ENCODE data around the gene DLX4. TPM values are rescaled to one million over a fixed set of nuclear protein-coding genes. Genes with fewer than 3 reads are reported as not detected.

The DLX4 gene
- total and polyA plus RNA-seq, 10 of the 15 experiments (the other 5 are each of a cell fraction or from before 2014, with no cell fraction given) = 0.05 to 0.29 (median 0.15) TPM

DNA sequence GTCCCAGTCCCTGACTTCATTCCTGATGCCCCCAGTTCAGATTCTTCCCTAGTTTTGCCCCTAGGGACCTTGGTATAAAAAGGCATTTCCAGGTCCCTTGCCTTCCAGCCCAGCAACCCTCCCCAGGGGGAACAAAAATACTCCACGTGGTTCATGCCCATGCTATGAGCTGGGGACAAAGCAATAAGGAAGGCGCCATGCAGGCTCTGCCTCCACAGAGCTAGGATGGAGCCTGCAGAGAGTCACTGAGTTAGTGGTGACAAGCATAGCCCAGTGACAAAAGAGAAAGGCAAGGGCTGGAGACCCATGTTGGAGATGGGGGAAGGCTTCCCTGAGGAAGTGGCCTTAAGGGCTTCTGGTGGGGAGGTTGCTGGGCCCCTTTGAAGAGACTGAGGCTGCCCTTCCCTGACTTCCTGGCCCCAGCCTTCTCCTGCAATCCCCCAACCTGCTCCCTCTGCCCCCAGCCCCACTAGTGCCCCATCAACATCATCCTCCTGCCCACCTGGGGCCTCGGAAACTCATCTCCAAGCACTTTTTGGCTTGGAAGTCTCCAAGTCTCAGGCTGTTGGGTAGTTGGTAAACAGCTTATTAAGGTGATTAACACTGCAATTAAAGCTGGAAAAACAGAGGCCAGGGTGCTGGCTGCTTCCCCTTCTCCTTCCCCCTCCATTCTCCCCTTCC is 16.5 kb downstream of the DLX4 start:
- ChIA-PET POLR2A (no interaction called here), CTCF (interaction anchor here (0.8 to 1.8 kb wide), 3 partner anchors 9 to 110 kb away, joined by 3 to 13 read pairs (median 3); no protein-coding TSS in a partner anchor), RAD21 (ENCODE audit: unreplicated experiment) (interaction anchor here (1.9 kb wide), 1 partner anchor 12 kb away, joined by 7 read pairs; no protein-coding TSS in a partner anchor), SMC1A (ENCODE audit: uncharacterized antibody, unreplicated experiment) (no interaction called here)
- in situ Hi-C loops (cut with MboI) (no loop called here), intact Hi-C loops (cut with micrococcal nuclease; ENCODE audit: unreplicated experiment) (no loop called here)
- no peak for ATAC-seq
- H3K27ac ChIP-seq (ENCODE audit: control insufficient read depth, insufficient read depth) = no peak overlapping the region
- TF ChIP-seq, protein P1, sequence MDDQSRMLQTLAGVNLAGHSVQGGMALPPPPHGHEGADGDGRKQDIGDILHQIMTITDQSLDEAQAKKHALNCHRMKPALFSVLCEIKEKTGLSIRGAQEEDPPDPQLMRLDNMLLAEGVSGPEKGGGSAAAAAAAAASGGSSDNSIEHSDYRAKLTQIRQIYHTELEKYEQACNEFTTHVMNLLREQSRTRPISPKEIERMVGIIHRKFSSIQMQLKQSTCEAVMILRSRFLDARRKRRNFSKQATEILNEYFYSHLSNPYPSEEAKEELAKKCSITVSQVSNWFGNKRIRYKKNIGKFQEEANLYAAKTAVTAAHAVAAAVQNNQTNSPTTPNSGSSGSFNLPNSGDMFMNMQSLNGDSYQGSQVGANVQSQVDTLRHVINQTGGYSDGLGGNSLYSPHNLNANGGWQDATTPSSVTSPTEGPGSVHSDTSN (IDR thresholded peaks at IDR 0.05; ENCODE audit: insufficient replicate concordance, low read depth, low read length) = no peak
- no peak for TF ChIP-seq RFX5 (IDR thresholded peaks at IDR 0.05; ENCODE audit: low read depth, low read length)
- TF ChIP-seq SUPT20H (IDR thresholded peaks at IDR 0.05; ENCODE audit: borderline replicate concordance, control insufficient read depth, low read depth, low read length) = no peak
- TF ChIP-seq MYC (IDR thresholded peaks at IDR 0.05; ENCODE audit: insufficient read depth, insufficient read length, insufficient replicate concordance, low read length, severe bottlenecking) = no peak
- TF ChIP-seq CBX5 (IDR thresholded peaks at IDR 0.05; ENCODE audit: low read depth) = no peak
- TF ChIP-seq, protein P2, sequence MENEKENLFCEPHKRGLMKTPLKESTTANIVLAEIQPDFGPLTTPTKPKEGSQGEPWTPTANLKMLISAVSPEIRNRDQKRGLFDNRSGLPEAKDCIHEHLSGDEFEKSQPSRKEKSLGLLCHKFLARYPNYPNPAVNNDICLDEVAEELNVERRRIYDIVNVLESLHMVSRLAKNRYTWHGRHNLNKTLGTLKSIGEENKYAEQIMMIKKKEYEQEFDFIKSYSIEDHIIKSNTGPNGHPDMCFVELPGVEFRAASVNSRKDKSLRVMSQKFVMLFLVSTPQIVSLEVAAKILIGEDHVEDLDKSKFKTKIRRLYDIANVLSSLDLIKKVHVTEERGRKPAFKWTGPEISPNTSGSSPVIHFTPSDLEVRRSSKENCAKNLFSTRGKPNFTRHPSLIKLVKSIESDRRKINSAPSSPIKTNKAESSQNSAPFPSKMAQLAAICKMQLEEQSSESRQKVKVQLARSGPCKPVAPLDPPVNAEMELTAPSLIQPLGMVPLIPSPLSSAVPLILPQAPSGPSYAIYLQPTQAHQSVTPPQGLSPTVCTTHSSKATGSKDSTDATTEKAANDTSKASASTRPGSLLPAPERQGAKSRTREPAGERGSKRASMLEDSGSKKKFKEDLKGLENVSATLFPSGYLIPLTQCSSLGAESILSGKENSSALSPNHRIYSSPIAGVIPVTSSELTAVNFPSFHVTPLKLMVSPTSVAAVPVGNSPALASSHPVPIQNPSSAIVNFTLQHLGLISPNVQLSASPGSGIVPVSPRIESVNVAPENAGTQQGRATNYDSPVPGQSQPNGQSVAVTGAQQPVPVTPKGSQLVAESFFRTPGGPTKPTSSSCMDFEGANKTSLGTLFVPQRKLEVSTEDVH (IDR thresholded peaks at IDR 0.05; ENCODE audit: low read depth, partially characterized antibody) = no peak
- TF ChIP-seq ZNF207 (IDR thresholded peaks at IDR 0.05; ENCODE audit: borderline replicate concordance) = no peak
- no peak for TF ChIP-seq SREBF2 (IDR thresholded peaks at IDR 0.05; ENCODE audit: low read length)
- TF ChIP-seq RCOR1 (conservative IDR thresholded peaks at IDR 0.05; ENCODE audit: low read depth, low read length) = no peak
- TF ChIP-seq CBFB (IDR thresholded peaks at IDR 0.05; ENCODE audit: low read depth) = no peak
- TF ChIP-seq CHD2 (IDR thresholded peaks at IDR 0.05; ENCODE audit: borderline replicate concordance, low read depth, low read length) = no peak
- no peak for TF ChIP-seq RBBP5 (conservative IDR thresholded peaks at IDR 0.05)
- TF ChIP-seq RUNX3 (IDR thresholded peaks at IDR 0.05; ENCODE audit: low read length) = no peak
- no peak for TF ChIP-seq RB1 (IDR thresholded peaks at IDR 0.05; ENCODE audit: borderline replicate concordance)
- no peak for TF ChIP-seq BACH1 (IDR thresholded peaks at IDR 0.05; ENCODE audit: borderline replicate concordance)
- TF ChIP-seq EP300 (IDR thresholded peaks at IDR 0.05; ENCODE audit: borderline replicate concordance in 1 of 2, control insufficient read depth in 1 of 2, low read depth in 2 of 2, low read length in 2 of 2) = no peak
- no peak for TF ChIP-seq MTA2 (IDR thresholded peaks at IDR 0.05; ENCODE audit: low read depth)
- TF ChIP-seq CREM (IDR thresholded peaks at IDR 0.05; ENCODE audit: low read depth) = no peak
- no peak for TF ChIP-seq PAX5 (IDR thresholded peaks at IDR 0.05; ENCODE audit: borderline replicate concordance, low read depth, low read length)
- no peak overlapping the region for H3K9ac ChIP-seq (ENCODE audit: control insufficient read depth, insufficient read depth, low read length)
- no peaks in the 10 kb centered on the region for H3K9me3 ChIP-seq (replicated peaks; ENCODE audit: control insufficient read depth, insufficient read depth, low read length)
- no peak overlapping the region for H2AFZ ChIP-seq (ENCODE audit: control insufficient read depth, low read depth, low read length)
- no peaks in the 10 kb centered on the region for H3K4me1 ChIP-seq (ENCODE audit: control insufficient read depth, insufficient read depth, low read length)
- H3K4me3 ChIP-seq = no peak overlapping the region
- WGBS (ENCODE audit: insufficient coverage, insufficient replicate concordance, low lambda C conversion rate, missing lambda C conversion rate) = 0% methylated on average over 3 of the region's 3 CpGs
- no peak for FAIRE-seq
- H4K20me1 ChIP-seq (ENCODE audit: control insufficient read depth, insufficient read depth) = no peaks in the 10 kb centered on the region
- H3K27me3 ChIP-seq (replicated peaks in 1 of 2; ENCODE audit: control insufficient read depth in 2 of 2, insufficient read depth in 2 of 2, low read length in 1 of 2) = peaks cover 4 to 11% of the 10 kb centered on the region in 2 experiments; a peak in 3 of 4 replicates
- BruUV-seq (replicated peaks) = no TSS peak
- no peaks in the 10 kb centered on the region for H3K36me3 ChIP-seq (ENCODE audit: control insufficient read depth in 2 of 2, insufficient read depth in 2 of 2, low read length in 1 of 2)
- no peak overlapping the region for H3K4me2 ChIP-seq (ENCODE audit: control insufficient read depth, insufficient read depth)
- H3K79me2 ChIP-seq (ENCODE audit: control insufficient read depth, insufficient read depth, low read length) = no peaks in the 10 kb centered on the region
- no peak for DNase-seq (ENCODE audit: low read depth, low spot score)
